ENCODE measurements around the gene GNAS-AS1. TPM values are rescaled to one million over a fixed set of nuclear protein-coding genes. Genes with fewer than 3 reads are reported as not detected.

The GNAS-AS1 gene
- total and polyA plus RNA-seq, 2 donors (not counting 1 experiment from before 2014, with no cell fraction given), result 0.28 to 0.33 TPM

GRCh38 chr20:58828136-58828535 lies 22.6 kb downstream of the GNAS-AS1 start:
- peaks cover 2% of the 10 kb centered on the region for H3K79me2 ChIP-seq (ENCODE audit: control insufficient read depth, insufficient read depth, low read length)
- no peak overlapping the region for H3K9ac ChIP-seq (ENCODE audit: insufficient read depth, low read length)
- H3K4me2 ChIP-seq (ENCODE audit: extremely low read depth, insufficient read depth, low read length), result no peak overlapping the region
- no peaks in the 10 kb centered on the region for H4K20me1 ChIP-seq (ENCODE audit: control insufficient read depth, extremely low read depth, insufficient read depth, low read length)
- H3K9me3 ChIP-seq (ENCODE audit: control insufficient read depth, insufficient read depth, low read depth, low read length), result no peaks in the 10 kb centered on the region
- H3K27me3 ChIP-seq (ENCODE audit: control insufficient read depth, insufficient read depth, low read length), result no peaks in the 10 kb centered on the region
- H3K4me3 ChIP-seq (replicated peaks in 1 of 4; ENCODE audit: control extremely low read depth in 1 of 4, insufficient read depth in 1 of 4, low read depth in 3 of 4, low read length in 4 of 4), result no peak overlapping the region
- H3K36me3 ChIP-seq (ENCODE audit: control insufficient read depth, insufficient read depth, low read length), result no peaks in the 10 kb centered on the region
- no peak for DNase-seq (ENCODE audit: low read depth in 2 of 2)
- H3K27ac ChIP-seq (ENCODE audit: insufficient read depth, low read length), result no peak overlapping the region
- no peak overlapping the region for H2AFZ ChIP-seq (ENCODE audit: low read length)
- TF ChIP-seq CTCF (conservative IDR thresholded peaks at IDR 0.05 in 1 of 2, IDR thresholded peaks at IDR 0.05 in 1 of 2; ENCODE audit: low read depth in 1 of 2, low read length in 2 of 2) (no peak), EZH2 (IDR thresholded peaks at IDR 0.05; ENCODE audit: low read length, missing control alignments) (no peak)
- H3K4me1 ChIP-seq (ENCODE audit: control insufficient read depth, extremely low read depth, insufficient read depth, low read length), result no peaks in the 10 kb centered on the region

GRCh38 chr20:58826271-58826670 lies 24.4 kb downstream of the GNAS-AS1 start:
- no peaks in the 10 kb centered on the region for H4K20me1 ChIP-seq (ENCODE audit: control insufficient read depth, extremely low read depth, insufficient read depth, low read length)
- peaks cover 2% of the 10 kb centered on the region for H3K79me2 ChIP-seq (ENCODE audit: control insufficient read depth, insufficient read depth, low read length)
- no peak overlapping the region for H2AFZ ChIP-seq (ENCODE audit: low read length)
- H3K27ac ChIP-seq (ENCODE audit: insufficient read depth, low read length), result no peak overlapping the region
- no peak overlapping the region for H3K9ac ChIP-seq (ENCODE audit: insufficient read depth, low read length)
- DNase-seq (ENCODE audit: low read depth in 2 of 2), result no peak
- H3K4me2 ChIP-seq (ENCODE audit: extremely low read depth, insufficient read depth, low read length), result no peak overlapping the region
- no peaks in the 10 kb centered on the region for H3K36me3 ChIP-seq (ENCODE audit: control insufficient read depth, insufficient read depth, low read length)
- no peaks in the 10 kb centered on the region for H3K4me1 ChIP-seq (ENCODE audit: control insufficient read depth, extremely low read depth, insufficient read depth, low read length)
- no peaks in the 10 kb centered on the region for H3K9me3 ChIP-seq (ENCODE audit: control insufficient read depth, insufficient read depth, low read depth, low read length)
- no peak for TF ChIP-seq CTCF (conservative IDR thresholded peaks at IDR 0.05 in 1 of 2, IDR thresholded peaks at IDR 0.05 in 1 of 2; ENCODE audit: low read depth in 1 of 2, low read length in 2 of 2)
- no peaks in the 10 kb centered on the region for H3K27me3 ChIP-seq (ENCODE audit: control insufficient read depth, insufficient read depth, low read length)
- no peak overlapping the region for H3K4me3 ChIP-seq (replicated peaks in 1 of 4; ENCODE audit: control extremely low read depth in 1 of 4, insufficient read depth in 1 of 4, low read depth in 3 of 4, low read length in 4 of 4)

GRCh38 chr20:58825450-58825849 lies 25.3 kb downstream of the GNAS-AS1 start:
- no peaks in the 10 kb centered on the region for H4K20me1 ChIP-seq (ENCODE audit: control insufficient read depth, extremely low read depth, insufficient read depth, low read length)
- no peak overlapping the region for H3K27ac ChIP-seq (ENCODE audit: insufficient read depth, low read length)
- no peaks in the 10 kb centered on the region for H3K27me3 ChIP-seq (ENCODE audit: control insufficient read depth, insufficient read depth, low read length)
- no peak for TF ChIP-seq EZH2 (IDR thresholded peaks at IDR 0.05; ENCODE audit: low read length, missing control alignments)
- no peak for TF ChIP-seq CTCF (conservative IDR thresholded peaks at IDR 0.05 in 1 of 2, IDR thresholded peaks at IDR 0.05 in 1 of 2; ENCODE audit: low read depth in 1 of 2, low read length in 2 of 2)
- no peak overlapping the region for H3K9ac ChIP-seq (ENCODE audit: insufficient read depth, low read length)
- H3K79me2 ChIP-seq (ENCODE audit: control insufficient read depth, insufficient read depth, low read length), result peaks cover under 1% of the 10 kb centered on the region
- H2AFZ ChIP-seq (ENCODE audit: low read length), result no peak overlapping the region
- no peaks in the 10 kb centered on the region for H3K36me3 ChIP-seq (ENCODE audit: control insufficient read depth, insufficient read depth, low read length)
- no peak for DNase-seq (ENCODE audit: low read depth in 2 of 2)
- H3K4me1 ChIP-seq (ENCODE audit: control insufficient read depth, extremely low read depth, insufficient read depth, low read length), result no peaks in the 10 kb centered on the region
- H3K9me3 ChIP-seq (ENCODE audit: control insufficient read depth, insufficient read depth, low read depth, low read length), result no peaks in the 10 kb centered on the region
- H3K4me3 ChIP-seq (replicated peaks in 1 of 4; ENCODE audit: control extremely low read depth in 1 of 4, insufficient read depth in 1 of 4, low read depth in 3 of 4, low read length in 4 of 4), result no peak overlapping the region
- no peak overlapping the region for H3K4me2 ChIP-seq (ENCODE audit: extremely low read depth, insufficient read depth, low read length)
